ENCODE results near the gene ALKBH5.

ALKBH5 gene

GRCh38 chr17:18217412-18218015, 33.9 kb downstream of the ALKBH5 start:
- no peak overlapping the region for H3K4me3 ChIP-seq (ENCODE audit: low read depth, low read length)
- H3K36me3 ChIP-seq = no peaks in the 10 kb centered on the region
- H3K27me3 ChIP-seq (ENCODE audit: insufficient read depth, low read depth, severe bottlenecking) = no peaks in the 10 kb centered on the region
- H3K9me3 ChIP-seq (ENCODE audit: severe bottlenecking) = no peaks in the 10 kb centered on the region
- H3K27ac ChIP-seq = no peak overlapping the region
- TF ChIP-seq, protein P1, sequence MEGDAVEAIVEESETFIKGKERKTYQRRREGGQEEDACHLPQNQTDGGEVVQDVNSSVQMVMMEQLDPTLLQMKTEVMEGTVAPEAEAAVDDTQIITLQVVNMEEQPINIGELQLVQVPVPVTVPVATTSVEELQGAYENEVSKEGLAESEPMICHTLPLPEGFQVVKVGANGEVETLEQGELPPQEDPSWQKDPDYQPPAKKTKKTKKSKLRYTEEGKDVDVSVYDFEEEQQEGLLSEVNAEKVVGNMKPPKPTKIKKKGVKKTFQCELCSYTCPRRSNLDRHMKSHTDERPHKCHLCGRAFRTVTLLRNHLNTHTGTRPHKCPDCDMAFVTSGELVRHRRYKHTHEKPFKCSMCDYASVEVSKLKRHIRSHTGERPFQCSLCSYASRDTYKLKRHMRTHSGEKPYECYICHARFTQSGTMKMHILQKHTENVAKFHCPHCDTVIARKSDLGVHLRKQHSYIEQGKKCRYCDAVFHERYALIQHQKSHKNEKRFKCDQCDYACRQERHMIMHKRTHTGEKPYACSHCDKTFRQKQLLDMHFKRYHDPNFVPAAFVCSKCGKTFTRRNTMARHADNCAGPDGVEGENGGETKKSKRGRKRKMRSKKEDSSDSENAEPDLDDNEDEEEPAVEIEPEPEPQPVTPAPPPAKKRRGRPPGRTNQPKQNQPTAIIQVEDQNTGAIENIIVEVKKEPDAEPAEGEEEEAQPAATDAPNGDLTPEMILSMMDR (IDR thresholded peaks at IDR 0.05; ENCODE audit: low read depth, low read length) = peak; percentile 96
- DNase-seq = peak; percentile 74

- H3K27ac ChIP-seq = no peak overlapping the region
- H3K4me3 ChIP-seq (ENCODE audit: low read depth, low read length) = no peak overlapping the region
- no peak for DNase-seq
- no peaks in the 10 kb centered on the region for H3K36me3 ChIP-seq
- no peaks in the 10 kb centered on the region for H3K27me3 ChIP-seq (ENCODE audit: insufficient read depth, low read depth, severe bottlenecking)
- TF ChIP-seq, protein P1 (IDR thresholded peaks at IDR 0.05; ENCODE audit: low read depth, low read length) = no peak
- no peaks in the 10 kb centered on the region for H3K9me3 ChIP-seq (ENCODE audit: severe bottlenecking)
These were observed 35.3 kb downstream of the ALKBH5 start for GRCh38 chr17:18218756-18219415.

- TF ChIP-seq, protein P1 (IDR thresholded peaks at IDR 0.05; ENCODE audit: low read depth, low read length) = no peak
- Histone ChIP-seq H3K9me3 (ENCODE audit: severe bottlenecking) (no peaks in the 10 kb centered on the region), H3K27me3 (ENCODE audit: insufficient read depth, low read depth, severe bottlenecking) (no peaks in the 10 kb centered on the region), H3K36me3 (no peaks in the 10 kb centered on the region), H3K4me3 (ENCODE audit: low read depth, low read length) (no peak overlapping the region), H3K27ac (peak overlapping the region; percentile 73)
- no peak for DNase-seq
These were observed 40.4 kb downstream of the ALKBH5 start for GRCh38 chr17:18224053-18224386.

GRCh38 chr17:18224387-18225120, 40.9 kb downstream of the ALKBH5 start:
- Histone ChIP-seq H3K9me3 (ENCODE audit: severe bottlenecking) (no peaks in the 10 kb centered on the region), H3K36me3 (no peaks in the 10 kb centered on the region), H3K4me3 (ENCODE audit: low read depth, low read length) (peak overlapping the region; percentile 36), H3K27ac (peak overlapping the region; percentile 73), H3K27me3 (ENCODE audit: insufficient read depth, low read depth, severe bottlenecking) (no peaks in the 10 kb centered on the region)
- TF ChIP-seq, protein P1 (IDR thresholded peaks at IDR 0.05; ENCODE audit: low read depth, low read length) = no peak
- peak; percentile 58 for DNase-seq

GRCh38 chr17:18225121-18225641, 41.6 kb downstream of the ALKBH5 start, which contains the start of gene LLGL1:
TSS of gene LLGL1 (plus strand) at chr17:18225635. CDS start at chr17:18225683, 48 bp downstream.
- Histone ChIP-seq H3K27me3 (ENCODE audit: insufficient read depth, low read depth, severe bottlenecking) (no peaks in the 10 kb centered on the region), H3K4me3 (ENCODE audit: low read depth, low read length) (peak within 1 kb of the TSS; percentile 51), H3K27ac (peak within 1 kb of the TSS; percentile 73), H3K9me3 (ENCODE audit: severe bottlenecking) (no peaks in the 10 kb centered on the region), H3K36me3 (no peaks in the 10 kb centered on the region)
- TF ChIP-seq, protein P1 (IDR thresholded peaks at IDR 0.05; ENCODE audit: low read depth, low read length) = no peak
- peak; percentile 97 for DNase-seq

All from WERI-Rb-1 (cell line).